ENCODE data around the gene HNRNPC. TPM values are rescaled to one million over a fixed set of nuclear protein-coding genes. Genes with fewer than 3 reads are reported as not detected.
"Not testable (repeated sequence)": the region's sequence is repeated elsewhere in the genome, so short reads cannot be mapped to it uniquely, and the experiment has no call there.

HNRNPC gene
- polyA plus RNA-seq (ENCODE audit: insufficient read length in 3 of 3) = 1,000 to 10,000 TPM; 1,019 to 1,090 (median 1,089) TPM

GRCh38 chr14:21269252-21270046 is at the start of gene HNRNPC:
TSS of gene HNRNPC (minus strand) at chr14:21269442. CDS start at chr14:21234193, 35,249 bp downstream.
- peak; percentile 100 for DNase-seq (ENCODE audit: low read depth in 3 of 3, low spot score in 2 of 3)

GRCh38 chr14:21317398-21317797 is 48.2 kb upstream of the HNRNPC start:
- no peak for DNase-seq (ENCODE audit: low read depth in 3 of 3, low spot score in 2 of 3)

- DNase-seq (ENCODE audit: low read depth in 3 of 3, low spot score in 2 of 3) = no peak
Measured at GRCh38 chr14:21313512-21313911, 44.3 kb upstream of the HNRNPC start.

- no peak for DNase-seq (ENCODE audit: low read depth in 3 of 3, low spot score in 2 of 3)
Measured at GRCh38 chr14:21311614-21312013, 42.4 kb upstream of the HNRNPC start.

- DNase-seq (ENCODE audit: low read depth in 3 of 3, low spot score in 2 of 3) = no peak
Measured at GRCh38 chr14:21309956-21310355, 40.7 kb upstream of the HNRNPC start.

- no peak for DNase-seq (ENCODE audit: low read depth in 3 of 3, low spot score in 2 of 3)
Measured at GRCh38 chr14:21309238-21309636, 40.0 kb upstream of the HNRNPC start.

GRCh38 chr14:21308479-21309237 is 39.4 kb upstream of the HNRNPC start:
- DNase-seq (ENCODE audit: low read depth in 3 of 3, low spot score in 2 of 3) = peak; percentile 54 to 75 (median 69)

GRCh38 chr14:21308132-21308478 is 38.9 kb upstream of the HNRNPC start:
- DNase-seq (ENCODE audit: low read depth in 3 of 3, low spot score in 2 of 3) = no peak

- no peak for DNase-seq (ENCODE audit: low read depth in 3 of 3, low spot score in 2 of 3)
Measured at GRCh38 chr14:21307637-21308036, 38.4 kb upstream of the HNRNPC start.

GRCh38 chr14:21302836-21303140 is 33.5 kb upstream of the HNRNPC start:
- not testable (repeated sequence) for DNase-seq (ENCODE audit: low read depth in 3 of 3, low spot score in 2 of 3)

GRCh38 chr14:21302013-21302835 is 33.0 kb upstream of the HNRNPC start:
- DNase-seq (ENCODE audit: low read depth in 3 of 3, low spot score in 2 of 3) = no peak

- no peak for DNase-seq (ENCODE audit: low read depth in 3 of 3, low spot score in 2 of 3)
Measured at GRCh38 chr14:21300892-21301291, 31.6 kb upstream of the HNRNPC start.

- DNase-seq (ENCODE audit: low read depth in 3 of 3, low spot score in 2 of 3) = no peak
Measured at GRCh38 chr14:21299562-21300130, 30.4 kb upstream of the HNRNPC start.

- DNase-seq (ENCODE audit: low read depth in 3 of 3, low spot score in 2 of 3) = no peak
Measured at GRCh38 chr14:21298358-21298757, 29.1 kb upstream of the HNRNPC start.

- not testable (repeated sequence) for DNase-seq (ENCODE audit: low read depth in 3 of 3, low spot score in 2 of 3)
Measured at GRCh38 chr14:21294026-21294425, 24.8 kb upstream of the HNRNPC start.

GRCh38 chr14:21287168-21287567 is 17.9 kb upstream of the HNRNPC start:
- DNase-seq (ENCODE audit: low read depth in 3 of 3, low spot score in 2 of 3) = no peak

GRCh38 chr14:21286516-21286915 is 17.3 kb upstream of the HNRNPC start:
- not testable (repeated sequence) for DNase-seq (ENCODE audit: low read depth in 3 of 3, low spot score in 2 of 3)

- not testable (repeated sequence) for DNase-seq (ENCODE audit: low read depth in 3 of 3, low spot score in 2 of 3)
Measured at GRCh38 chr14:21281917-21282316, 12.7 kb upstream of the HNRNPC start.

GRCh38 chr14:21279783-21280182 is 10.5 kb upstream of the HNRNPC start, which contains the start of gene RPGRIP1:
TSS of gene RPGRIP1 (plus strand) at chr14:21280083. CDS start at chr14:21287977, 7,894 bp downstream.
- DNase-seq (ENCODE audit: low read depth in 3 of 3, low spot score in 2 of 3) = no peak

GRCh38 chr14:21278632-21279031 is 9.4 kb upstream of the HNRNPC start:
- DNase-seq (ENCODE audit: low read depth in 3 of 3, low spot score in 2 of 3) = no peak
